ENCODE results near the gene PTH2.

PTH2 gene

DNA sequence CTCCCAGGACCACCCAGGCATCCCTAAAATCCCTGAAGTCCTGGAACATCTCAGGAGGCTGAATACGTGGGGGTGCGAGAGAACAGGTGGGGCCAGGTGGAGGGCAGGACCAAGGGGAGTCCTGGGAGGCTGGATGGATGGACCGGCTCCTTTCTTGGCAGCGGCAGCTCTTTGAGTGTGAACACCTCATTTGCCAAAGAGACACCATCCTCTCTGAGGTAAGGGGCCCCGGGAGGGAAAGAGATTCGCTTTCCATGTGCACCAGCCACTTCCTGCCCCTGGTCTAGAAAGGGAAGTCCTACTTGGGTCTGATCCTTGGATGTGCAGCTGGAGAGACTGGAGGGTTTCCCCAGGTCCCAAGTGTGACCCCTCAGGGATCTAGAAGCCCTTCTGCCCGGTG lies 16.2 kb downstream of the PTH2 start:
- TF ChIP-seq, protein P1, sequence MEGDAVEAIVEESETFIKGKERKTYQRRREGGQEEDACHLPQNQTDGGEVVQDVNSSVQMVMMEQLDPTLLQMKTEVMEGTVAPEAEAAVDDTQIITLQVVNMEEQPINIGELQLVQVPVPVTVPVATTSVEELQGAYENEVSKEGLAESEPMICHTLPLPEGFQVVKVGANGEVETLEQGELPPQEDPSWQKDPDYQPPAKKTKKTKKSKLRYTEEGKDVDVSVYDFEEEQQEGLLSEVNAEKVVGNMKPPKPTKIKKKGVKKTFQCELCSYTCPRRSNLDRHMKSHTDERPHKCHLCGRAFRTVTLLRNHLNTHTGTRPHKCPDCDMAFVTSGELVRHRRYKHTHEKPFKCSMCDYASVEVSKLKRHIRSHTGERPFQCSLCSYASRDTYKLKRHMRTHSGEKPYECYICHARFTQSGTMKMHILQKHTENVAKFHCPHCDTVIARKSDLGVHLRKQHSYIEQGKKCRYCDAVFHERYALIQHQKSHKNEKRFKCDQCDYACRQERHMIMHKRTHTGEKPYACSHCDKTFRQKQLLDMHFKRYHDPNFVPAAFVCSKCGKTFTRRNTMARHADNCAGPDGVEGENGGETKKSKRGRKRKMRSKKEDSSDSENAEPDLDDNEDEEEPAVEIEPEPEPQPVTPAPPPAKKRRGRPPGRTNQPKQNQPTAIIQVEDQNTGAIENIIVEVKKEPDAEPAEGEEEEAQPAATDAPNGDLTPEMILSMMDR (IDR thresholded peaks at IDR 0.05; ENCODE audit: control insufficient read depth, insufficient read depth, low read depth, low read length, missing control alignments) = no peak
- DNase-seq (ENCODE audit: low read depth) = no peak
- H3K4me3 ChIP-seq (ENCODE audit: control insufficient read depth, low read depth, low read length) = no peak overlapping the region

GRCh38 chr19:49403404-49404187 lies 19.6 kb downstream of the PTH2 start:
- no peak for DNase-seq (ENCODE audit: low read depth)
- no peak overlapping the region for H3K4me3 ChIP-seq (ENCODE audit: control insufficient read depth, low read depth, low read length)
- TF ChIP-seq, protein P1 (IDR thresholded peaks at IDR 0.05; ENCODE audit: control insufficient read depth, insufficient read depth, low read depth, low read length, missing control alignments) = no peak

- TF ChIP-seq, protein P1 (IDR thresholded peaks at IDR 0.05; ENCODE audit: control insufficient read depth, insufficient read depth, low read depth, low read length, missing control alignments) = no peak
These were observed 23.2 kb downstream of the PTH2 start for GRCh38 chr19:49400029-49400428.

DNA sequence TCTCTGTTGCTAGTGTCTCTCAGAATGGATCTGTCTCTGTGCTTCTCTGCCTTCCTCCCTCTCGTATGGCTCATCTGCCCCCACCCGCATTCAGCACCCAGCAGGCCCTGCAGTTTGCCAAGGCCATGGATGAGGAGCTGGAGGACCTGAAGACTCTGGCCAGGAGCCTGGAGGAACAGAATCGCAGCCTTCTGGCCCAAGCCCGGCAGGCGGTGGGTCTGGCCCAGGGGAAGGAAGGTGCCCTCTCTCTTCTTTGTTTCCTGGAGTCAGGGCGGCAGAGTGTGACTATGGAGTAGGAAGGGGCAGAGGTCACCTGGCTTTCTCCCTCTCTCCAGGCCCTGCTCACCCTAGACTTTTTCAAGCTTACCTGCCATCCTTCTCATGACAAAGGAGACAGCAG lies 24.3 kb downstream of the PTH2 start:
- TF ChIP-seq, protein P1 (IDR thresholded peaks at IDR 0.05; ENCODE audit: control insufficient read depth, insufficient read depth, low read depth, low read length, missing control alignments) = no peak
- H3K4me3 ChIP-seq (ENCODE audit: control insufficient read depth, low read depth, low read length) = no peak overlapping the region
- no peak for DNase-seq (ENCODE audit: low read depth)

More at GRCh38 chr19:49400029-49400428, 23.2 kb downstream of the PTH2 start:
- DNase-seq (ENCODE audit: low read depth) = no peak
- no peak overlapping the region for H3K4me3 ChIP-seq (ENCODE audit: control insufficient read depth, low read depth, low read length)

- H3K4me3 ChIP-seq (ENCODE audit: control insufficient read depth, low read depth, low read length) = no peak overlapping the region
- DNase-seq (ENCODE audit: low read depth) = no peak
- TF ChIP-seq, protein P1 (IDR thresholded peaks at IDR 0.05; ENCODE audit: control insufficient read depth, insufficient read depth, low read depth, low read length, missing control alignments) = no peak
These were observed 25.1 kb downstream of the PTH2 start for GRCh38 chr19:49398001-49398615.

DNA sequence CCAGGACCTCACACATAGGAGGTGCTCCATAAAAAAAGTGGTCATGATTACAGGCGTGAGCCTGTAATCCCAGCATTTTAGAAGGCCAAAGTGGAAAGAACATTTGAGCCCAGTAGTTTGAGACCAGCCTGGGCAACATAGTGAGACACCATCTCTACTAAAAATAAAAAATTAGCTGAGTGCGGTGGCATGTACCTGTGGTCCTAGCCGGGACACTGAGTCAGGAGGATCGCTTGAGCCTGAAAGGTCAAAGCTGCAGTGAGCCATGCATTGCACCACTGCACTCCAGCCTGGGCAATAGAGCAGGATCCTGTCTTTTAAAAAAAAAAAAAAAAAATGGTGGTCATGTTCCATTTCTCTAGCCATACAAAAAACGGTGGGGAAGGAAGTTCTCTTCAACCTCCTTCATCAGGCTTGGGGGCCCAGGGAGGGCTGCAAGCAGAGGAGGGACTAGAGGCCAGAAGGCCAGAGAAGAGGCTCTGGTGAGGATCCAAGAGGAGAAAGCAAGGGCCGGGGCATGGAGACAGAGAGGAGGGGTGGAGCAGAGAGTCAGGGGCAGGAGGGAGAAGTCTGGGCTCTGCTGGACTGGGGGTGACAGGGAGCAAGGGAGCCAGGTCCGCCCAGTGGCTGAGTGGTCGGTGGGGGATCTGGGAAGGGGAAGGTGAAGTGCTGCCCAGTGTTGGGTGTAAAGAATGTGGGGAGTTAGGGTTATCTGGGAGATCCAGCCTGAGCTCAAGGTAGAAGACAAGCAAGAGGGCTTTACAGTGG lies 26.3 kb downstream of the PTH2 start:
- TF ChIP-seq, protein P1 (IDR thresholded peaks at IDR 0.05; ENCODE audit: control insufficient read depth, insufficient read depth, low read depth, low read length, missing control alignments) = no peak
- H3K4me3 ChIP-seq (ENCODE audit: control insufficient read depth, low read depth, low read length) = no peak overlapping the region

More for the DNA sequence above, 26.3 kb downstream of the PTH2 start:
- DNase-seq (ENCODE audit: low read depth) = no peak
